Testis (tissue), 3 donors: Measurements from ENCODE around the gene KBTBD4. TPM values are rescaled to one million over a fixed set of nuclear protein-coding genes. Genes with fewer than 3 reads are reported as not detected.

Source experiments
- DNase-seq: peaks from one replicate; pipeline ENCODE4 v3.0.0-alpha.2; 2019
- H3K27ac ChIP-seq, 2 donors: fragments of 200-600 bp; sonication (generic); one replicate each; pipeline ENCODE4 v1.5.1; 2019
- H3K27me3 ChIP-seq: fragments of 200-600 bp; sonication (generic); one replicate; pipeline ENCODE4 v1.5.1; 2019
- H3K36me3 ChIP-seq: fragments of 200-600 bp; sonication (generic); one replicate; pipeline ENCODE4 v1.5.1; 2017; ENCODE audit warnings: low read depth; ENCODE audit errors: missing control alignments
- H3K4me1 ChIP-seq: fragments of 200-600 bp; sonication (generic); one replicate; pipeline ENCODE4 v1.5.1; 2019
- H3K4me3 ChIP-seq, 2 donors: fragments of 200-600 bp; sonication (generic); one replicate each; pipeline ENCODE4 v1.5.1; 2017 to 2019
- H3K9me3 ChIP-seq: fragments of 200-600 bp; sonication (generic); one replicate; pipeline ENCODE4 v1.5.1; 2017
- CTCF ChIP-seq, 3 experiments: fragments of 450-650 bp in 2 of 3; fragments of 200-600 bp in 1 of 3; sonication (generic) in 1 of 3; IDR thresholded peaks; one replicate each; pipeline ENCODE4 v1.5.1; 2016 to 2019; ENCODE audit warnings: antibody characterized with exemption in 3 of 3, mild to moderate bottlenecking in 2 of 3, moderate library complexity in 1 of 3
- POLR2A ChIP-seq: fragments of 450-650 bp; IDR thresholded peaks from one replicate; pipeline ENCODE4 v1.6.1; 2017; ENCODE audit warnings: antibody characterized with exemption, mild to moderate bottlenecking, moderate library complexity
- WGBS, 2 donors: methylation state at CpG; one replicate each; pipeline ENCODE4 v1.1.5; 2018; 5-methylcytosine and 5-hydroxymethylcytosine counted together
- intact Hi-C: fragments of 100-400 bp; cut with DNase I; formaldehyde crosslinking; loops from one replicate; pipeline ENCODE4 v1.15.1; 2023; ENCODE audit warnings: low total_unique reads
- polyA plus RNA-seq: library from polyadenylated mRNA; stranded (reverse); fragments of 350-450 nt; fragmentation: Illumina TruSeq; extraction: RNeasy Lipid Tissue Mini Kit (QIAGEN cat#74804); gene quantifications from one replicate; pipeline ENCODE4 v1.2.3, GENCODE V29; 2014; ENCODE audit warnings: low read depth, low replicate concordance; ENCODE audit not compliant: insufficient read depth
- total RNA-seq, 2 donors: library from RNA; depleted of rRNA; stranded (reverse); fragments of >200 nt; gene quantifications; one replicate each; pipeline ENCODE4 v1.2.3, GENCODE V29; 2016

The KBTBD4 gene
- total and polyA plus RNA-seq, 3 donors from 2014 or later: 27.8 to 35.9 (median 35.5) TPM

- no peaks in the 10 kb centered on the region for H3K36me3 ChIP-seq
- 46 to 52% methylated on average over 3 of the region's 3 CpGs for WGBS, 2 donors
- no peak overlapping the region for H3K4me3 ChIP-seq
- no peak overlapping the region for H3K27ac ChIP-seq
- no peaks in the 10 kb centered on the region for H3K4me1 ChIP-seq
- TF ChIP-seq CTCF (IDR thresholded peaks at IDR 0.05) (no peak), POLR2A (no peak)
- no peaks in the 10 kb centered on the region for H3K9me3 ChIP-seq
- H3K27me3 ChIP-seq: no peaks in the 10 kb centered on the region
- no peak for DNase-seq
- intact Hi-C loops: no loop called here
These were observed 38.6 kb upstream of the KBTBD4 start for GRCh38 chr11:47617417-47617809.

GRCh38 chr11:47616726-47617416 is 38.1 kb upstream of the KBTBD4 start:
- DNase-seq: peak; percentile 83
- Histone ChIP-seq H3K27me3 (no peaks in the 10 kb centered on the region), H3K9me3 (no peaks in the 10 kb centered on the region), H3K4me3 (no peak overlapping the region), H3K36me3 (no peaks in the 10 kb centered on the region), H3K4me1 (no peaks in the 10 kb centered on the region), H3K27ac (no peak overlapping the region)
- TF ChIP-seq CTCF (IDR thresholded peaks at IDR 0.05) (peak in 2 of 3 experiments; percentile 67 to 74), POLR2A (no peak)
- intact Hi-C loops: no loop called here
- whole genome bisulfite sequencing, 2 donors: 82 to 86% methylated on average over 10 of the region's 10 CpGs

- H3K9me3 ChIP-seq: no peaks in the 10 kb centered on the region
- intact Hi-C loops: no loop called here
- no peak overlapping the region for H3K27ac ChIP-seq
- no peak for DNase-seq
- no peaks in the 10 kb centered on the region for H3K27me3 ChIP-seq
- TF ChIP-seq CTCF (IDR thresholded peaks at IDR 0.05) (no peak), POLR2A (no peak)
- no peak overlapping the region for H3K4me3 ChIP-seq
- no peaks in the 10 kb centered on the region for H3K36me3 ChIP-seq
- H3K4me1 ChIP-seq: no peaks in the 10 kb centered on the region
These were observed 36.5 kb upstream of the KBTBD4 start for GRCh38 chr11:47615249-47615648.

GRCh38 chr11:47611348-47611794 is 32.6 kb upstream of the KBTBD4 start:
- H3K4me1 ChIP-seq: peaks cover 3% of the 10 kb centered on the region
- DNase-seq: no peak
- no peak overlapping the region for H3K4me3 ChIP-seq
- 81 to 87% methylated on average over 6 of the region's 6 CpGs for WGBS, 2 donors
- H3K27ac ChIP-seq: no peak overlapping the region
- TF ChIP-seq POLR2A (no peak), CTCF (IDR thresholded peaks at IDR 0.05) (no peak)
- no peaks in the 10 kb centered on the region for H3K36me3 ChIP-seq
- no peaks in the 10 kb centered on the region for H3K9me3 ChIP-seq
- no peaks in the 10 kb centered on the region for H3K27me3 ChIP-seq
- intact Hi-C loops: no loop called here

- intact Hi-C loops: no loop called here
- no peak for TF ChIP-seq CTCF (IDR thresholded peaks at IDR 0.05)
- TF ChIP-seq POLR2A: no peak
- Histone ChIP-seq H3K4me3 (no peak overlapping the region), H3K4me1 (peaks cover 3% of the 10 kb centered on the region), H3K27me3 (no peaks in the 10 kb centered on the region), H3K27ac (no peak overlapping the region), H3K36me3 (no peaks in the 10 kb centered on the region), H3K9me3 (no peaks in the 10 kb centered on the region)
- 71 to 76% methylated on average over 3 of the region's 3 CpGs for WGBS, 2 donors
- DNase-seq: no peak
These were observed 30.9 kb upstream of the KBTBD4 start for GRCh38 chr11:47609675-47610074.
